Lung microvascular endothelial cell (primary cell): ENCODE measurements around the gene KRTAP19-7. TPM values are rescaled to one million over a fixed set of nuclear protein-coding genes. Genes with fewer than 3 reads are reported as not detected.

Source experiments
- total RNA-seq: library from RNA; depleted of rRNA; stranded (reverse); fragments of >200 nt; gene quantifications from 2 replicates; pipeline ENCODE4 v1.2.1, GENCODE V29; 2014

Gene KRTAP19-7
- total RNA-seq, 1 donor from 2014 or later: not detected

Other genes with a start within 250 kb of the KRTAP19-7 start
- not detected in 2 replicates for gene KRTAP26-1, start 241.0 kb downstream of the KRTAP19-7 start, total RNA-seq
- gene KRTAP27-1, start 223.6 kb downstream of the KRTAP19-7 start, total RNA-seq: not detected in 2 replicates
- gene KRTAP23-1, start 212.7 kb downstream of the KRTAP19-7 start, total RNA-seq: not detected in 2 replicates
- not detected in 2 replicates for gene KRTAP13-2, start 189.0 kb downstream of the KRTAP19-7 start, total RNA-seq
- not detected in 2 replicates for gene KRTAP13-1, start 165.3 kb downstream of the KRTAP19-7 start, total RNA-seq
- not detected in 2 replicates for gene KRTAP13-3, start 135.4 kb downstream of the KRTAP19-7 start, total RNA-seq
- not detected in 2 replicates for gene KRTAP13-4, start 131.1 kb downstream of the KRTAP19-7 start, total RNA-seq
- gene KRTAP15-1, start 121.0 kb downstream of the KRTAP19-7 start, total RNA-seq: not detected in 2 replicates
- not detected in 2 replicates for gene KRTAP19-1, start 80.9 kb downstream of the KRTAP19-7 start, total RNA-seq
- gene KRTAP19-2, start 73.9 kb downstream of the KRTAP19-7 start, total RNA-seq: not detected in 2 replicates
- gene KRTAP19-3, start 69.3 kb downstream of the KRTAP19-7 start, total RNA-seq: not detected in 2 replicates
- gene KRTAP19-4, start 64.1 kb downstream of the KRTAP19-7 start, total RNA-seq: not detected in 2 replicates
- not detected in 2 replicates for gene KRTAP19-5, start 59.2 kb downstream of the KRTAP19-7 start, total RNA-seq
- not detected in 2 replicates for gene KRTAP19-6, start 19.4 kb downstream of the KRTAP19-7 start, total RNA-seq
- not detected in 2 replicates for gene KRTAP22-2, start 29.1 kb upstream of the KRTAP19-7 start, total RNA-seq
- not detected in 2 replicates for gene KRTAP6-3, start 31.1 kb upstream of the KRTAP19-7 start, total RNA-seq
- gene KRTAP6-2, start 37.6 kb upstream of the KRTAP19-7 start, total RNA-seq: not detected in 2 replicates
- not detected in 2 replicates for gene KRTAP22-1, start 39.8 kb upstream of the KRTAP19-7 start, total RNA-seq
- gene KRTAP6-1, start 52.6 kb upstream of the KRTAP19-7 start, total RNA-seq: not detected in 2 replicates
- not detected in 2 replicates for gene KRTAP20-1, start 55.1 kb upstream of the KRTAP19-7 start, total RNA-seq
- not detected in 2 replicates for gene KRTAP20-4, start 59.3 kb upstream of the KRTAP19-7 start, total RNA-seq
- gene KRTAP20-2, start 73.9 kb upstream of the KRTAP19-7 start, total RNA-seq: not detected in 2 replicates
- gene KRTAP20-3, start 81.5 kb upstream of the KRTAP19-7 start, total RNA-seq: not detected in 2 replicates
- gene KRTAP21-3, start 157.5 kb upstream of the KRTAP19-7 start, total RNA-seq: not detected in 2 replicates
- not detected in 2 replicates for gene KRTAP21-2, start 185.9 kb upstream of the KRTAP19-7 start, total RNA-seq
- not detected in 2 replicates for gene KRTAP21-1, start 194.1 kb upstream of the KRTAP19-7 start, total RNA-seq